Fibroblast of skin of abdomen (primary cell): ENCODE results near the gene SOHLH2. TPM values are rescaled to one million over a fixed set of nuclear protein-coding genes. Genes with fewer than 3 reads are reported as not detected.

Experiments
- DNase-seq: peaks from one replicate; pipeline ENCODE4 v3.0.0-alpha.2; 2013
- polyA plus RNA-seq, 2 experiments: library from polyadenylated mRNA; unstranded; fragments of 120-200 nt; gene quantifications; one replicate each; pipeline ENCODE4 v1.2.1, GENCODE V29; 2013; ENCODE audit not compliant: insufficient read length in 2 of 2

Gene SOHLH2, protein sequence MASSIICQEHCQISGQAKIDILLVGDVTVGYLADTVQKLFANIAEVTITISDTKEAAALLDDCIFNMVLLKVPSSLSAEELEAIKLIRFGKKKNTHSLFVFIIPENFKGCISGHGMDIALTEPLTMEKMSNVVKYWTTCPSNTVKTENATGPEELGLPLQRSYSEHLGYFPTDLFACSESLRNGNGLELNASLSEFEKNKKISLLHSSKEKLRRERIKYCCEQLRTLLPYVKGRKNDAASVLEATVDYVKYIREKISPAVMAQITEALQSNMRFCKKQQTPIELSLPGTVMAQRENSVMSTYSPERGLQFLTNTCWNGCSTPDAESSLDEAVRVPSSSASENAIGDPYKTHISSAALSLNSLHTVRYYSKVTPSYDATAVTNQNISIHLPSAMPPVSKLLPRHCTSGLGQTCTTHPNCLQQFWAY
- polyA plus RNA-seq (2013, experiment 1 of 2; ENCODE audit: insufficient read length) = 0.67 TPM
- 0.66 TPM for polyA plus RNA-seq (2013, experiment 2 of 2; ENCODE audit: insufficient read length)

DNA sequence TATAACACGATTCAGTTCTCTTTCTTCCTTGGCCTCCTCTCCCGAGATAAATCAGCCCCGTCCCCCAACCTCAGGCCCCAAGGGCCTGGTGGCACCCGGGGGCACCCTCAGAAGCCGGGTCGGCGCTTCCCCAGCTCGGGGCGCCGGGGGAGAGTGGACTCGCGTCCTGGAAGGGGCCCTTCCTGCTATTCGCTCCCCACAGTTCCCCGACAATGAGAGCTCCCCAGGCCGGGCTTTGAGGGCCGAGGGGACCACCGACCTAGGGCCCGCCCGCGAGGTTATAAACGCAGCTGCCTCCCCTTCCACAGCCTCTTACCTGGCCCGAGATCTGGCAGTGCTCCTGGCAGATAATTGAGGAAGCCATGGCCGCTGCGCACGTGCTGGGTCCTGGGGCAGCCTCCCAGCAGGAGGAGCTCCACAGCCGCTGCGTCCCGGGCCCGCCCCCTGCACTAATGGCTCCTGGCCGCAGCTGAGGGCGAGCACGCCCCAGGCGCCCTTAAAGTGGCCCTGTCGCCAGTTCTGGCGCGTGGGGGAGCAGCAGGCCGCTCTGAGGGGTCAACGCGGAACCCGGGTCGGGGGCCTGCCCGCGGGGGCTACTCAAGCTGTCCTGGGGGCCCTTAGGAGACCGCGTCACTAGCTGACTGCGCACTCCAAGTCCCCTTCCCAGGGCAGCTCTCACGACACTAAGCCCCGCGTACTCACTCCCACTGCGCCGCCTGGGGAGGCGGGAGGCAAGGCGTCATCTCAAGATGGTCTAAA, at the start of gene SOHLH2:
TSS of gene SOHLH2 (minus strand) at position 394 of the 759 bp plus-strand sequence. CDS start at position 364, 30 bp downstream.
- no peak for DNase-seq

DNA sequence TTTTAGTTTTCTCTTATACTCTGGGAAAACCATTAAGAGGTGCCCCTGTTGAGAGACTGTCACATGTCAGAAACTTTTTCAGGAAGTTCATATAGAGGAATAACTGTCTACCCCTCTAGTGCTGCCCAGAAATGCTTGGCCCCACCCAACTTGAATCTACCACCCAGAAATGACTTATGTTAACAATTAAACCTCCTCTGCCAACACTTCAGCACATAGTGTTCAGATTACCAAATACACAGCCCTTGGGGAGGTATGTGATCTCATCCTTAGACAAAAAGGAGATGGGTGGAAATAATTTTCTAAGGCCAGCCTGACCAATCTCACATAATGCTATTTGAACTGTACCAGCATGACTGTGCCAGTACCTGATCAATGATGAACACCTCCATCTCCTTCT, 47.6 kb upstream of the SOHLH2 start:
- no peak for DNase-seq

DNA sequence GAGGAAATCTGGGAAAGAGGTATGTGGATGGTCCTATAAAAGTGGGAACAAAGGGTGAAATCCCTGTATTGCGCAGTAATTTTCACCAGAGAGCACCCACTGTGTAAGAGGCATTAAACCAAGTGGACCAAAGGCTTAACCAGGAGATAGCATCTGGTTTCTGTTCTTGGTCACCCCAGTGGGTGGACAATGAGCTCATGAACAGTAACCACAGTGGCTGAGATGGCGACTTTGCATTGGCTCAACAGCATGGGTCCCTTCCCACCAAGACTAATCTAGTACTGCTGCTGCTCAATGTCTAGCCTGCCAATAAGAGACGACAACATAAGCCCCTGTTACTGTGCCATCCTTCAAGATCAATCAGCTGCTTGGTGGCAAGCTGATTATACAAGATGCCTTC, 46.7 kb upstream of the SOHLH2 start:
- DNase-seq = no peak

DNA sequence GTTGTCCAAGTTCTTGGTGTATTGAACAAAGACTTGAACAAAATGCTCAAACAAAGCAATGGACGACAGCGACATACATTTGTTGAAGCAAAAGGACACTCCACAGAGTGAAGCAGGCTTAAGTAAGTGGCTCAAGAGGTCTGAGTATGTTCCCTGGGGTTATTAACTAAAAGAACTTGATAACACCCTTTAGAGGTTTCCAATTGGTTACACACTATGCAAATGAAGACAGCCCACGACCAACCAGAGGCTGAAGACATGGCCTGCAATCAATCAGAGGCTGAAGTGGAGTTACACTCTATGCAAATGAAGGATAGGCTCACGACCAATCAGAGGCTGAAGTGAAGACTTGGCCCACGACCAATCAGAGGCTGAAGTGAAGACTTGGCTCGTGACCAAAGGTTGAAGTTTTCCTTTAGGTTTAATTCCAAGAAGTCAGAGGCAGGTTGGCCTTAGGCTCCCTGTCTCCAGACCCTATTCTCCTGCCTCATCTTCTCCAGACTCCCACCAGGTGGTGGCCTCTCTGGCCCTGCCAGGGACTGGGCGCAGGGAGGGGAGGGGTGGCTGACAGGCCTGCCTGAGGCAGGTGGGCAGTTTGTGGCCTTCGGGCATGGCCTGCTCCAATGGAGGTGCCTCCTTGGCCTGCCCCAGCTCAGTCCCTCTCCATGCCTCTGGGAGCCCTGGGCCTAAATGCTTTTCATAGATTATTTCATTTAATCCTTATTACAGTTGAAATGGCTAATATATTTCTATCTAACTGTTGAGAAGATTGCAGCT, 45.2 kb upstream of the SOHLH2 start:
- no peak for DNase-seq

DNA sequence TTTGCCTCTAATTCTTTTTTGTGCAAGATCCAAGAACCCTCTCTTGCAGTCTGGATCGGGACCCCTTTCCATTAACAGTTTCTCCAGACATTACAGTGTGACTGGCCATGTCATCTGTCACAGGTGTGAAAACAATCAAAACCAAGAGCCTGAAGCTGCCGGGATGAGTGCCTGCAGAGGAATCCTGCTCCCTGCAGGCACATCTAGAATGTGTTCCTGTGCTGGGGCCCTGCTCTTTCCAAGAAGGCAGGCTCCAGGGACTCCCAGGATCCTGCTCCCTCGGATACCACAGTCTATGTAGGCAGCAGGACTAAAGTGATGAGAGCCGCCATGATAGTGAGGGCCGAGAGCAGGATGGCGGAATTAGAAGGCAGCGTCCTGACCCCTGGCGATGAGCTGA, 44.5 kb upstream of the SOHLH2 start:
- DNase-seq = no peak

DNA sequence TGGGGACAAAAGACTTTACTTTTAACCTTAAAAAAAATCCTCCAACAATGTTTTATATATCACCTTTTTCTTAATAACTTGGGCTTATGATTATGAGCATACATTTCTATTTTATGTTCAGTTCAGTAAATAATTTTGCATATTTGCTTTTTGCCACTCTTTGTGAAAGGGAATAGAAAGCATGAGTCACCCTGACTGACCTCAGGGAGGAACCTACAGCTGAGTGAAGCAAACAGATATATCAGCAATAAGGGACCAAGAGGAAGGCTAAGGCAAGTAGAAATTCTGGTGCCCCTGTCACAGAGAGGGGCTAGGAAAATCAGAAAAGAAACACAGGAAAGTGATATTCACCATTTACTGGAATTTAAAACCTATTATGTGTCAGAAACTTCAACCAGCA, 37.2 kb upstream of the SOHLH2 start:
- DNase-seq = no peak

DNA sequence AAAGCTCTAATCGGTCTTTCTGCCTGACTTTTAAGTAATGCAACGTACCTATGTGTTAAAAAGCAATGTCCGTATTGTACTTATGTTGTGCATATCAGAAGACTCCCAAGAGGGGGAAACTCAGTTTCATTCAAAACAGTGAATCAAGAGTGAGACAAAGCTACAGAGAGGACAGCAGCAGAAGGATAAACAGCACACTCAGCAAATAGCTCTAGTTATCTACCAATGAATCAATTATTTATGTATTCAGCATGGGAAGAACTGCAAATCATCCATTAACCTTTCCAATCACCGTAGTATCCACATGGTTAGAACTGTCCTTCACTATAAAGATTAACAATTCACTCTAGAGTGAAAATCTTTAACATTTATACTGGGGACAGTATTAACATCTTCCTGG, 36.7 kb upstream of the SOHLH2 start:
- no peak for DNase-seq

DNA sequence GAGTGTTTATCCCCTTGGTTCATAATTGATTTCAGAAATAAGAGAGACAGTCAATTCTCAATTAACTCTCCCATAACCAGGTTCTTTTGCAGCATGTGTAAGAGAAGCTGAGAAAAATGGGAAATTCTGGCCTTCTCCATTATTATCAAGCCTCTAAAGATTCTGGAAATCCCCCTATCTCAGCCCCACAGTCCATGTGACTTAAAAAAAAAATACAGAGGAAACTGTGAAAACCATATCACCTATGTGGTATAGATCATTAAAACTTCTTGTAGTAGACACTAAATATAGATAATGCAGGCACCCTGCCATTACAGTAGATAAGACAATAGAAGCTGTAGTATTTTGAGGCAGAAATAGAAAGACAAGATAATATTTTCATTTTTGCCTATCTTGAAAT, 34.3 kb upstream of the SOHLH2 start:
- no peak for DNase-seq

DNA sequence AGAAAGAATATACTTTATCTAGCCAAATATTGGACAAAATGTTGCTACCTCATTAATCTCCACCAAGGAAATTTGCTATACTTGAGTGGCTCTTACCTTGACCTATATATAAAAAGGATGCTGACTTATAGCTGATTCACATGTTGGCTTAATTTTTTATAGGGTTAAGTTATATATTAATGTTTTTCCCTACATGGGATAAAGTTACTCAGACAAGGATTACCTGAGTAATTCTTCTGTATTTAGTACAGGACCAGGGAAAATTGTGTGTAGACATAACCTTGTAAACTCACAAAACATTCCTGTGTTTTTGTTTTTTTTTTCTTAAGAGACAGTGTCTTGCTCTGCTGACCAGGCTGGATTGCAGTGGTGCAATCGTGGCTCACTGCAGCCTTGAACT, 30.6 kb upstream of the SOHLH2 start:
- DNase-seq = no peak

DNA sequence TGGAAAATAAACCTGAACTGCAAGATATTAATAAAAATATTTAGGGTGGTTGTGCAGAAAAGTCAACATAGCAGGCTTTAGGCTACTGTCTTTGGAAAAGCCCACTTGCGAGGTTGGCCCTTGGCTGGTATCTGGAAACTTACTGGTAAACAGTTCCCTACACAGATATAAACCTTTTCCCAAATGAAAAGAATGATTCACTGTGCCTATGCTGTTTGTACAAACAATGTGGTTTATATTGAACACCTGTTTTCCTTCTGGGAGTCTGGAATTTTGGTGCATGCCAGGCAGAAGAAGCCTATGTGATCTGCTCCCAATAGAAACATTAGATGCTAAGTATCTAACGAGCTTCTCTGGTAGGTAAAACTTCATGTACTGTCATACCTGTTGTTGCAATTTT, 29.7 kb upstream of the SOHLH2 start:
- no peak for DNase-seq

DNA sequence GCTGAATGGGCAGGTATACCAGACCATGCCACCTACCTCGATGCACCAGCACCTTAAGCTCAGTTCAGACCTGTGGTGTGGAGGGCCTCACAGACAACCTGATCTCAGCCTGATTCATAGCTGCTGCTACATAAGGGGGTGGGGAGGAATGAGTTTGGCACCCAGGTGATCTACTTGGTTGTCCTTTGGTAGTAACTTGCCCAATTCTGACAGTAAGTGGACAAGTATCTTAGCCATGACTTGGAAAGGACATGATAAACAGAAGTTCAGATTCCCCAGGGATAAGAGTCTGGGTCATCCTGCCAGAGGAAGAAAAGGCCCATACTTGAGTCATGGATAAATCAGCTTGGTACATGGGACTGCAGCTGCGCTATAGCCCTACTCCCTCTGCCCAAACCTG, 28.4 kb upstream of the SOHLH2 start:
- no peak for DNase-seq

DNA sequence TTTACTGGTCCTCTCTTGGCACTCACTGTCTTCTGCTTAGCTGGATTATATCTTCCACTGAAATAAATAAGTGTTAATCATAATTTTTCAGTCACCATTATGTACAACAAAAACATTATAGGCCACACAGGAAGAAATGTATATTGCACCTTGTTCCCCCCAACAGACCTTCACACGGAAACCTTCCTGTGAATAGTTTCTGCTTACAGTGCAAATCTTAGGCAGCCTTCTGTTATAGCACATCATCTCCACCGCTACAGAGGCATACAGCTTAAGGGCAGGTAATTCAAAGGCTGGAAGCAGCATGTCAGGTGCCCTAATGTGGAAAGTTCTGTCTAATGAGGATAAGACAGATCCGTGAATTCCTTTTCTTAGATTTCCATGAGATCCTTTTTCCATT, 16.9 kb upstream of the SOHLH2 start:
- DNase-seq = no peak

DNA sequence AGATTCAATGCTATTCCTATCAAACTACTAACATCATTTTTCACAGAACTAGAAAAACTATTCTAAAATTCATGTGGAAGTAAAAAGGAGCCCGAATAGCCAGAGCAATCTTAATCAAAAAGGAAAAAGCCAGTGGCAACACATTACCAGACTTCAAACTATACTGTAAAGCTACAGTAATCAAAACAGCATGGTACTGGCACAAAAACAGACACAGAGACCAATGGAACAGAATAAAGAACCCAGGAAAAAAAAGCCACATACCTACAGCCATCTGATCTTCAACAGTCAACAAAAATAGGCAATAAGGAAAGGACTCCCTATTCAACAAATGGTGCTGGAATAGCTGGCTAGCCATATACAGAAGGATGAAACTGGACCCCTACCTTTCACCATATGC, 10.4 kb upstream of the SOHLH2 start:
- DNase-seq = no peak

DNA sequence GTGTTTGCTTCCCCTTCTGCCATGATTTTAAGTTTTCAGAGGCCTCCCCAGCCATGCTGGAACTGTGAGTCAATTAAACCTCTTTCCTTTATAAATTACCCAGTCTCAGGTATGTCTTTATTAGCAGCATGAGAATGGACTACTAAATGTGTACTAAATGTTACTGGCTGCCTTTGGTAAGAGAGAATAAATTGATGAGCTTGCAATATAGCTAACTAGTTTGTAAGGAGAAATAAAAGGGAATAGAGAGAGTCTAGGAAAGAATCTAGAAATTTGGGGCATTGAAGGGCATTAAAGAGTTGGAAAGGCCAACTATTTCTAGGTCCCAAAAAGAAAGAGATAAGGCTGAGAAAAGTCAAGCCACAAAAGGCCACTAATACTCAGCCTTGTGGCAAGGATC, 5.5 kb upstream of the SOHLH2 start:
- DNase-seq = no peak

DNA sequence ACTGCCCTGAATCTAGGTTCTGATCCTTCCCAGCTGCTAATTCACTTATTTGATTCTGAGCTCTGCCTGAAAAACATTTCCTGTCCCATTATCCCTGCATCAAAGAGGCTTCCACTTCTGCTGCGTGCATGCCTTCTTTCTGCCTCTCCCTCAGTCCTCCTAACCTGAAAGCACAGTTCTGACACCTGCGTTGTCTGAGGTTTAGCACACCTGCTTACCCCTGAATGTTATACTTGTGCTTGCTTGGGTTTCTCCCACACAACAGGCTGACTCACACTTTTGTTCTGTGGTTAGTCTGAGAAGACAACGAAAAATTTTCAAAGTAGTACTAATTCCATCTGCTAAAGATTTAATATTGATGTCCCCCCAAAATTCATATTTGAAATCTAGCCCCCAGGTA, 3.1 kb upstream of the SOHLH2 start:
- DNase-seq = no peak

DNA sequence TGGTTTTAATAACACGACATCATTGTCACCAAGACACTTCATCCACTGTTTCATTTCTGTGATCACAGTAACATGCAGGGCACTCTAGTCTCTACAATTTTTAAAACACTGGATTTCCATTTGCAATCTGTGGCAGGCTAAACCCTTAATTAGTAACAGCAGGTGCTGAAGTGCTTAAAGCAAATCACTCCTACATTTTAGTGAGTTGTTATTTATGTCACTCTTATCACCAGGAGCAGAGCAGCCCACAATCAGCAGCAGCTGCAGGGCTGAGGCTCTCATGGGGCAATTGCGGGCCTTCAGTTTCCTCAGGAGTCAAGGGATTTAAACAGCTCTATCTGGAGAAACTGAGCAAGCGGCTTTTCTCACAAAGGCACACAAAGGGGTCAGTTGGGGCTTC, 1.6 kb downstream of the SOHLH2 start:
- DNase-seq = no peak

DNA sequence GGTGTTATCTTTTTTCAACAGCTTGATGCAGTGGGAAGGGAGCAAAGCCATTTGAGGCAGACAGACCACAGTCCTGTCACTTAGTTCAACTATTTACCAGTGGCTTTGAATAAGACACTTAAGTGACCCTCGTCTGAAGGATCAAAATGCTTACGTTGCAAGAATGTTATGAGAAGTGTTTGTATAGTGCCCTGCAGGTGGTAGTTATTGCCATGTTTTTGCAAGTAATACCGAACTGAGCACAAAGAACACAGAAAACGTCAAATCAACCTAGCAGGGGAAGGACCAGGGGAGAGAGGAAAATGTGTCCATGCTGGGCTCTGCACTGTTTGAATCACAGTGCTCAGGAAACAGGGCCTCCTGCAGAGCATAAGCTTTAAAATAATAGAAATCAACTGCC, 2.8 kb downstream of the SOHLH2 start:
- DNase-seq = no peak

DNA sequence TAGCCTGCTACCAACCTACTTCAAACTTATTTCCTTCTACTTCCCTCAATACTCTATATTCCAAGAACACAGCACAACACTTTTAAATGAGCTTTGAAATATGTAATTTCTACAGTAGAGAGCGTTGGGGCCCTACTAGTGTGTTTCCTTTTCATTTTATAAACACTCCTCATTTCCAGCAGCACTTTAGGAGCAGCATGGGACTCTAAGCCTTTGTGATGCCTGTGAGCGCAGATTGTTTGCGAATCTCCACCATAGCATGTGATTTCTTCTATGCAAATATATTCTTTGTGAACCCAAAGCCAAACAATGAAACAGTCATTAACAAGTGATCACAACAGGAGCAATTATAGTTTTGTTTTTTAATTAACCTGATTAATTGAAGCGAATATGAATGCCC, 3.6 kb downstream of the SOHLH2 start:
- DNase-seq = no peak

DNA sequence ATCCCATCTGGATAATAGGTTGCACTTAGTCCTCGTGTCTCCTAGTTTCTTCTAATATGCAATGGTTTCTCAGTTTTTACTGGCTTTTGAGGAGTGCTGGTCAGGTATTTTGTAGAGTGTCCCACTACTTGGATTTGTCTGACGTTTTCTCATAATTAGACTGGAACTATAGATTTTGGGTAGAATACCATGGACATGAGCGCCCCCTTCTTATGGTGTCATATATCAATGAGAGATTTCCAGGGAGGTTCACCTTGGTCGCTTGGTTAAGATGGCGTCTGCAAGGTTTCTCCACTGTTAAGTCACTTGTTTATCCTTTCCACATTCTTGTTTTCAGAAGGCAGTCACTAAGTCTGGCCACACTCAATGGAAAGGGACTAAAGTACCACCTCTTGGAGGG, 6.7 kb downstream of the SOHLH2 start:
- DNase-seq = no peak

DNA sequence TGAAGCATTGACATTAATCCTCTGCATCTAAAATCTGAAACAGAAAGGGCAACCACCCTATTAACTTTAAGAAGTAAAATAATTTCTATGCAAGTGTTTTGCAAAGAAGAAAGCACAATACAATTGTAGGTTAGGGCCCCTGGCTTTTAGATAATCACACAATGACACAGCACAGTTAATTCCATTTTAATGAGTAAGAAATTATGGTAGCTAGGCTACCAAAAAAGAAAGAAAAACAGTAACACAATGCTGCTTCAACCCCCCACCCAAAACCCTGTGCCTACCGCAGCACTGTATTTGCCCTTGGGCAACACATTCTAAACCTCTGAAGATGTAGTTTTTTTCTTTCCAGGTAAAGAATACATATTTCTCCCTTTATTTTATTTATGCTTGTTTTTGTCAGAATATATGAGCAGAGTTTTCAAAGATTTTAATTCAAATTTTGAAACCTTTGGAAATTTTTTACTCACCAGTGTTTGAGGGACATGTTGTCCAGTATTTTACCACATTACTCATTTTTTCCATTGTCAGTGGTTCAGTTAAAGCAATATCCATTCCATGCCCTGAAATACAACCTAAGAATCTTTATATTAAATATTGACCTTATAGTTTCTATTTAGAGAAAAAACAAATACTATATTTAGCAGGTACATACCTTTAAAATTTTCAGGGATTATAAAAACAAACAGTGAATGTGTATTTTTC, 21.1 kb downstream of the SOHLH2 start:
- DNase-seq = peak; percentile 33

DNA sequence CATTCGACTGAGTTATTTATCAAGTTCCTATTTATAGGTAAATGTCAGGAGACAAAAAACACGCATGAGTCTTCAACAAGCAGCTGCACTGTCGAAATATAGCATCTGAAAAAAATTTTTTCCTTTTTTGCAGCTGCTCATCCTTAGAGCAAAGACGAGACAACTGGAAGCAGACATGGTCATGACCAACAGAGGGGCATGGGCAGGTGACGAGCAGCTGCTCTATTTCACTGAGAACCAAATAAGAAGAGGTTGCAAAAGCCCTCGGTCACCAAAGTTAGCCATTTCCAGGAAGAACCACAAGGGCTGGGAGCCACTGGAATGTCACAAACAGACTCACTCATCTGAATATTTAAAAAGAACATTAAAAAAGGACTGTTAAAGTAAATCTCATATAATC, 22.2 kb downstream of the SOHLH2 start:
- DNase-seq = no peak

DNA sequence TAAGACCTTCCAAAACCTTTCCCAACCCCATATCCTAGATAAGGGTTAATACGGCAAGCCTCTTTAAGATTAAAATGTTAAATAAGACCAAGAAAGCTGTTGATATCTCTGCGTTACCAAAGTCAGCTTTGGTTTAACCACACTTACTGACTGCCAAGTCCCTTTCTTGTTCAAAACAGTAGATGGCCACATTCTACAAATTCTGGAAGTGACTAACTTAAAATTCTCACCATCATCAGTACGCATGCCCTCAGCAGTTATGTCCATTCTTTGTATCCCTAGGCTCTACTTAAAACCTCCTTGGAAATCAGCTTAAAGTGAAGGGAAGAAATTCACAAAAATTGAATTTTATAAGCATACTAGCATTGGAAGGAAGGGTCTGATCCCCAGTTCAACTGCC, 23.6 kb downstream of the SOHLH2 start:
- DNase-seq = no peak

DNA sequence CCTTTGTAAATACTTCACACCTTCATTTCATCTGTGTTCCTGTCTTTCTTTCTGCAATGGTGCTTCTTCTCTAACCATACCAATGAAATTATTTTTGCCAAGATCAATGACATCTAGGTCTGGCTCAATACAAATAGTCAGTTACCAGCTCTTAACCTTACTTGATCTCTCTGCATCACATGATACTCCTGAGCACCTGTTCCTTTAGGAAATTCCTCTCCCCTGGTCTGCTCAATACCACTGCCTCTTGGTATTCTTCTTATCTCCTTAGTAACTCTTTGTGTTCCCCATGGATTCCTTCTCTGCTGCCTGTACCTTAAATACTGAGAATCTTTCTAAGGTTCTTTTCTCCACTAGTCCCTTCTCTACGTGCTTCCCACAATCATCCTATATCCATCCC, 25.9 kb downstream of the SOHLH2 start:
- DNase-seq = no peak
